ENCODE measurements around the gene RBM24.

DNA sequence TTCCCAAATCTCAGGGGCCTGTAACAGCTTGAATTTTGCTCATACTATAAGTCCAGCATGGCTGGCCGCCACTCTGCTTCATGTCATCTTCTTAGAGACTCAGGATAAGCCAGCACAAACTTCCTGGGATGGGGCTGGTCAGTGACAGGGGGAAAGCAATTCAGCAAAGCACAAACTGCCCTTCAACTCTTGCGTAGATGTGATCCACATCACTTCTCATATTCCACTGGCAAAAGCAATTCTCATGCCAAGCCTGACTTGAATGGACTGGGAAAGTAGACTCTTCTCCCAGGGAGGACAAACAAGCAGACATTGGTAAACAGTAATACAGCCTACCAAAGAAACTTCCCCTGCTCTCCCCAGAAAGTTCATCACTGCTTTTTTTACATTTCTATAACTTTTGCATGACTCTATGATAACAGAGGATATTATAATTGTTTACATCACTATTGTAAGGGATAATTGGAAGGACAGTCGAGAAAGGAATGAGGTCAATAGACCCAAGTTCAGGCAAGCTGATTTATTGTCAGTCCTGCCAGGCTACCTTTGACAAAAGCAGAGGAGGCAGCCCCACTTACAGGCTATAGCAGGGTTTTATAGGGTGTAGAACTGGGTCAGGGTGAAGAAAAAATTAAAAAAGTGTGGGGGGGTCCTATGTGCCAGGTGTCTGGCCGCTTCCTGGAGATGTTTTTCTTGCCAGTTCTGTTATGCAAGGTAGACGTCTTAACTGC is 37.4 kb downstream of the RBM24 start:
- TF ChIP-seq, protein P1, sequence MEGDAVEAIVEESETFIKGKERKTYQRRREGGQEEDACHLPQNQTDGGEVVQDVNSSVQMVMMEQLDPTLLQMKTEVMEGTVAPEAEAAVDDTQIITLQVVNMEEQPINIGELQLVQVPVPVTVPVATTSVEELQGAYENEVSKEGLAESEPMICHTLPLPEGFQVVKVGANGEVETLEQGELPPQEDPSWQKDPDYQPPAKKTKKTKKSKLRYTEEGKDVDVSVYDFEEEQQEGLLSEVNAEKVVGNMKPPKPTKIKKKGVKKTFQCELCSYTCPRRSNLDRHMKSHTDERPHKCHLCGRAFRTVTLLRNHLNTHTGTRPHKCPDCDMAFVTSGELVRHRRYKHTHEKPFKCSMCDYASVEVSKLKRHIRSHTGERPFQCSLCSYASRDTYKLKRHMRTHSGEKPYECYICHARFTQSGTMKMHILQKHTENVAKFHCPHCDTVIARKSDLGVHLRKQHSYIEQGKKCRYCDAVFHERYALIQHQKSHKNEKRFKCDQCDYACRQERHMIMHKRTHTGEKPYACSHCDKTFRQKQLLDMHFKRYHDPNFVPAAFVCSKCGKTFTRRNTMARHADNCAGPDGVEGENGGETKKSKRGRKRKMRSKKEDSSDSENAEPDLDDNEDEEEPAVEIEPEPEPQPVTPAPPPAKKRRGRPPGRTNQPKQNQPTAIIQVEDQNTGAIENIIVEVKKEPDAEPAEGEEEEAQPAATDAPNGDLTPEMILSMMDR (IDR thresholded peaks at IDR 0.05): no peak
- TF ChIP-seq EZH2 (IDR thresholded peaks at IDR 0.05) (no peak), EZH2phosphoT487 (IDR thresholded peaks at IDR 0.05) (no peak)
